ENCODE results near the gene ATG2B.

The ATG2B gene

DNA sequence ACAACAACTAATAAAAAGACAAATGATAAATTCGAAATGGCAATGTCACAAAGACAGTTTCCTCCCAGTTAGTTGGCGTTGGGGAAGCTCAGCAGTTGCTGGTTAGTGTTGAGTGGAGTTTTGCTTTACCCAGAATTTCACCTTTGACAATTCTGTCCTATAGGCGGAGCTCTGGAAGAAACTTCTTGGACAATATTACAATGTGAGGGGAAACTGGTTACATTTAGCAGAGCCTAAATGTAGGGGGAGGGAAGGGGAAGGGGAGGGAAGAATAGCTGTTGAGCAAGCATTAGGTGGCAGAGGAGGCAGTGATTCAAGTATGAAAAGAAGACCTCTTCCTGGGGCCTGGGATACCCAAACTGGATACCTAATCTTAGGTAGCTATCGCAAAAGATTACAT is 55.7 kb downstream of the ATG2B start:
- no peak for DNase-seq (ENCODE audit: low spot score)

DNA sequence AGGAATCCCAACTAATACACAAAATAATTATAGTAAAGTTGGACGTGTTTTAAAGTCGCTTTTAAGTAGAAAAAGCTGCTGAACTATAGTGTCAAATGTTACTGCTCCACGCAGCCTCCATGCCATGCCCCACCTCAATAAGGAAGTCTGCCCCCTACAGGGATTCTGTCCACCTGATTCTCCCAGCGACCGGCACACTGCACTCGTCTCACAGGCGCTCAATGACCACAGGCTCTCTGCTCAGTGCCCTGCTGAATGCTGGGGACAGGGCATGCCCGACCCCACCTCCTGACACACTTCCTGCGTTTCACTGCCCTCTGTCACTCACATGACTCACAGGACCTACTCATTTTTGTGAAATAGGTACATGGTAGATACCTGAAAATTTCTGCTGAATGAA is 58.2 kb downstream of the ATG2B start:
- DNase-seq (ENCODE audit: low spot score) = no peak

DNA sequence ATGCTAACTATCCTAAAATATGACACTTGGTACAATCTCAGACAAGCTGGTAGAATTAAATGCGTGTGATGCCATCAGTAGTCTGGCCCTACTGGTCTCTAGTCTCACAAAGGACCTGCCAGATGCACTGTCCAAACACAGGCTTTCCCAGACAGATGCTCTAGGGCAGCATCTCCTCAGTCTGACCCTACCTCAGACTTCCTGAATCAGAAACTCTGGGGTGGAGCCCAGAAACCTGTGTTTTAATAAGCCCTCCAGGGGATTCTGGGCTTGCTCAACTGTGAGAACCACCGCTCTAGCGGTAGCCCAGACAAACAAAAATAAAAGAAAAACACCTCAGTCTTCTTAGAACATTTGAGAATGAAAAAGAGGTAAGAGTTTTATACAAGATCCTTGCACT is 59.2 kb downstream of the ATG2B start:
- DNase-seq (ENCODE audit: low spot score) = no peak

DNA sequence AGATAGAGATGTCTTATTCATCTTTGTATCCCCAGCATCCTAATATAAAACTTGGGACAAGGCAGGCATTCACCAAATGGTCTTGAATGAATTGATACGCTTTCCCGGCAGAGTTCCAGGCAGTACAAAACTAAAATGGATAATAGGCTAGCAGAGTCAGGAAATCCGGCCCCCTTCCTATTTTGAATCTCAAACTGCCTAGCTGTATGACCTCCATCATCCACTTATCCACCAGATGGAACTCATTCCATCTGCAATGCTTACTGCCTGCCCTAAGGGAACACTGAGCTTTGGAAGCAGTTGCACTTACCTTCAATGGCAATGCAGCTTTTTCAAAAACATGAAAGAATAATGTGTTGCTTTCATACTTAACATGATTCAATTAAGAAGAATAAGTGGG is 63.7 kb downstream of the ATG2B start:
- no peak for DNase-seq (ENCODE audit: low spot score)

DNA sequence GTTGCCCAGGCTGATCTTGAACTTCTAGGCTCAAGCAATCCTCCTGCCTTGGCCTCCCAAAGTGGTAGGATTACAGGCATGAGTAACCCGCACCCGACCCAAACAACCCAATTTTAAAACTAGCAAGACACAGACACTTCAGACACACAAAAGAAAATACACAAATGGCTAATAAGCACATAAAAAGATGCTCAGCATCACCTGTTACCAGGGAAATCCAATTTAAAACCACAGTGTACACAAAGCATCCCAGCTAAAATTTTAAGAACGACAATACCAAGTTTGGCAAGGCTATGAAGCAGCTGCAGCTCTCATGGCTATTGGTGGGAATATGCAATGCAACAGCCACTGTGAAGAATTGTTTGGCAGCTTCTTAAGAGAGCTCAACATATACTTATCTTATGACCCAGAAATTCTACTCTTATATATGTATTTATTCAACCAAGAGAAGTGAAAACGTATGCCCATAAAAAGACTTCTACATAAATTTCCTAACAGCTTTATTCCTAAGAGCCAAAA is 65.1 kb downstream of the ATG2B start:
- no peak for DNase-seq (ENCODE audit: low spot score)

DNA sequence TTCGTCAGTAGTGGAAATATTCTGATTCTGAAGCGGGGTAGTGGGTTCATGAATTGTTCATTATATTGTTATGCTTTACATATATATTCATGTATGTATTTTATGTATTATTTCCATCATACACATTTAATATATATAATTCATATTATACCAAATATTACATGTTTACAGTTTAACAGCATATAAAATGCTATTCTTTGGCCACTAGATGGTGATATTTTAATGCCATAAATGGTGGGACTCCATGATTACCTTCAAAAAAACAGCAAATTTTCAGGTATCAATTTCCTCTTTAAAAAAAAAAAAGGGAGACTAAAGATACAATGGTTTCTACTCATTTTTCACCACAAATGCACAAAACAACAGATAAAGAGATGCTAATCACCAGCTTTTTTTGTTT is 66.1 kb downstream of the ATG2B start:
- DNase-seq (ENCODE audit: low spot score) = no peak

DNA sequence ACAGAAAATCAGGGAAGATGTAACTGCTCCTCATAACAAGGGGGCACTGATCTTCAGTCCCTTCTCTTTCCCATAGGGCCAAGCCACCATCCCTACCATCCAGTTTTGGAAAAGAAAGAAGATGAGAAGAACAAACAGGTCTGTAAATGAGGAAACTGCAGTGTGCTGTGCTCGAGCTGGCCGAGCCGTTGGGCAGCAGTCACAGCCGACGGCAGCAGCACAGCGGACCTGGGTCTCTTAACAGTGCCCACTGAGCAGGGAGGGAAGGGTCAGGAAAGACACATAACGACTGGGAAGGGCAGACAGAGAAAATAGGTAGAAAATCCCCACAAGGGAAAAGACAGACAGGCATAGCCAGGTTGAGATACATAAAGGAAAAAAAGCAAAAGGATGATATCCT is 68.9 kb downstream of the ATG2B start:
- no peak for DNase-seq (ENCODE audit: low spot score)

DNA sequence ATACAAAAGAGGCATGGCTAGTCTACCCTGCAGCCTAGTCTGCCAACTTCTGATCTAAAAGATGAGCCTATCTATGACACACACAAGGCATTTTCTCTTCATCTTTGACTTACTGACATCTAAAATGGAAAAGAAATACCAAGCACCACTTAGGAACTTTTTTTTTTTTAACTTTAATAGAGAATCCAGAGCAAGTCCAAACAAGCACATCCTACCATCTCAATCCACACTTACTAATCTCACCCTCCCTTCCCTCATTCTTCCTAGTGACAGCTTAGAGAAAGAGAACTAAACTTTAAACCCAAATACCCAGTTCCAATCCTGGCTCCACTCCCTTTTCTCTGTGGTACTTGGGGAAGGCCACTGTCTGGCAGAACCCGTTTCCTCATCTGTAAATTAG is 75.3 kb downstream of the ATG2B start:
- DNase-seq (ENCODE audit: low spot score) = no peak

DNA sequence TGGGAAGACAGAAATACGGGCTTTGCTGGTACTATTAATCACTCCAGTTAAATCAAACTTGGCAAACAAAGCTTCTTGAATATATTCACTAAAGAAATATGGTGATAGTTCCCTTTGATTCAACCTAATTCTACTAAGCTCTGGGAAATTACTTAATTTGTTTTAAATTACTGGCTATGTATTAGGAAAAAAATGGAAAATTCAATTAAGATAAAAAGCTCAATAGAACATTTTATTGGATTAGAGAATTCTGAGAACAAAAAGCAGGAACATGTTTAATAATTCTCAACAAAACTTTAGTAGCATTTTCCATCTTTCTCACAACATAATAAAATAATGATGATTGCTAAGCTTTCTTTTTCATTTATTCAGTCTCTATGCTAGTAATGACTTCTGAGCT is 76.9 kb downstream of the ATG2B start:
- no peak for DNase-seq (ENCODE audit: low spot score)

DNA sequence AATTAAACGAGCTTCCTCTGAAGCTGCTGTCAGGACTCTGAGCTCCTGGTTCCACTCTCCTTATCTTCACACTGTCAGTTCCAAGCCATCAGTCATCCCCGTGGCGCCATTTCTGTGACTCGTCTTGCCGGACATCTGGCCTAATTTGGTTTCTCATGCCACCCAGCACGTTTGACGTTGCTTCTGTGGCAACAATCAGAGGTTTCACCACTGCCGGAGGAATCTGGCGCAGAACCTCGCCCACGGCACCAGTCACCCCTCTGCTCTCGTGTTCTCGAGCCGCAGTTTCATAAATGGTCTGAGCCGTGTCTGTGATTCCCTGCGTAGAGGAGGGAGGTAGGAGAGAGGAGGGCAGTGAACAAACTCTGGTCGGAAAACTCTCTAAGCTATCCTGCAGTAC is 77.5 kb downstream of the ATG2B start:
- DNase-seq (ENCODE audit: low spot score) = peak; percentile 76

DNA sequence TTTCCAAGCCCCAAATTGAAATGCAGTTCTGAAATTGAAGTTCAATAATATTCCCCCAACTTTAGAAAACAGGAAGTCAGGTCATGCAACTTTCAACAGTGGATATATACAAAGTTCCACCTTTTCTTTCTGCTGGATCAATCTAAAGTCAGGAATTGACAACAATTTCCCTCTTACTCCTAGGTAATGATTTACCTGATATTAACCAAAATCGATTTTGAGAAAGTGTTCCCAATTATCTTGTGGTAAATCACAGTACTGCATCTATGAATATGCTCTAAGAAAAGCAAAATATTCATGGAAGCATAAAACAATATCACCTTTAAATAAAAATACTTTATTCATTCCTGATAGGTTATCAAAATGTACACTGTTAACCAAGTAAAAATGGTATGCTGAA is 78.7 kb downstream of the ATG2B start:
- no peak for DNase-seq (ENCODE audit: low spot score)

DNA sequence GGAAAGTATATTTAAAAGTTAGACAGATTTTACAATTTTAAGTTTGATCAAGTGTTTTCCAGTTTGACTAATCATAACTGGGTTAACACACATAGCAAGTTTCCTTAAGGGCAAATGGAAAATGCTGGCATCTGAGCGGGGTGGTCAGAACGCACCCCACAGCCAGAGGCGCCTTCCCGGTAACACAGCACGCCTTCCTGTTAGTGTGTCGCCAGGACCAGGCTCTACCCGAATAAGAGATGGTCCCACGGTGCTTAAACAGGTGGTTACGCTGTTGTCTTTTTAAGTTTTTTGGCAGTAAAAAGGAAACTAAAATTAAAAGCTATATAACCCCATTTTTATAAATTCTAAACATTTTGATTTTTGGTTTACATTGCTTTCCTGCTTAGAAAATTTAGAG is 79.1 kb downstream of the ATG2B start:
- no peak for DNase-seq (ENCODE audit: low spot score)

DNA sequence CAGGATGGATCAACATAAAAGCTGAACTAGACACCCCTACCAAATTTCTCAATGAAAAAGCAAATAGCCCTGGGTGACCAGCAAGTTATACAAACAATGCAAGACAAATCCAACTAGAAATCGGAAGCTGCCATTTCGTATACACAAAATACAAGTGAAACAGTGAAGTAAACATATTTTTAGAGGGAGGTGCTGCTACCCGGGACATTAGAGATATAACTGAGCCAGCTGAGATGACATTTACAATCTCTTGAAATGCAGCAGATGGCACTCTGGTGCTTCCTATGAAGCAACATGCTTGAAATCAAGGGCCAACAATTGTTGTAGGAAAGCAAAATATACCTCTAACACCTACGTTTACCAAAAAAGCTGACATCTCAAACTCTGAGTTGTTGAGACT is 81.7 kb downstream of the ATG2B start:
- DNase-seq (ENCODE audit: low spot score) = no peak

DNA sequence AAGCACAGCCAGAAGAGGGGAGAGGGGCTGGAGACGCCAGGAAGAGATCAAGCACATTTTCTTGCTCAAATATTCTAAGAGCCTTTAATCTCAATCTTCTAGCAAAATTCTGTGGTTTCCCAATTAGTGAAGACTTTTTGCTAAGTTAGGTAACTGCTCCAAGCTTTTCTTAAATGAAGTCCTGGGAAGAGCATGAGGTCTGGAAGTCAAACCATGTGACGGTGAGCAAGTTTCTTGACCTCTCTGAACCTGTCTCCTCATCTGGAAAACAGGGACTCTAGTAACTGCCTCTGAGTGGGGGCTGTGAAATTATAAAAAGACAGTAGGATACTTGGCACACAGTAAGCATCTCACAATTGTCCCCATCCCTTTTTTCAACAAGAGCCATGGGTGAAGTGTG is 83.0 kb downstream of the ATG2B start:
- DNase-seq (ENCODE audit: low spot score) = no peak

DNA sequence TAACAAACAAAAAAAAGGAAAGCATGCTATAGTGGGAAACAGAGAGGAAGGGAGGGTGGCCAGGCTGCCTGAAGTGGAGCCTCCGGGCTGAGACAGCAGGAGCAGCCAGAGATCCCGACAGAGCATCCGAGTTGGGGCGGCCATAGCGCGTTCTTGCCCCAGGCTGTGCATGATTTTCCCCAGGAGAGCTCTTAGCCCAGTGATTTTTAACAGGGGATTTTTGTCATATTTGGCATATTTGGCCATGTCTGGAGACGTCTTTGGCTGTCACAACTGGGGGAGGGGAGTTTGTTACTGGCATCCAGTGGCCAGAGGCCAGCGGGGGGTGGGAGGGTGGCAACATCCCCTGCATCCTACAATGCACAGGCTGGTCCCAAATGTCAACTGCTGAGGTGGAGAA is 83.6 kb downstream of the ATG2B start:
- no peak for DNase-seq (ENCODE audit: low spot score)

DNA sequence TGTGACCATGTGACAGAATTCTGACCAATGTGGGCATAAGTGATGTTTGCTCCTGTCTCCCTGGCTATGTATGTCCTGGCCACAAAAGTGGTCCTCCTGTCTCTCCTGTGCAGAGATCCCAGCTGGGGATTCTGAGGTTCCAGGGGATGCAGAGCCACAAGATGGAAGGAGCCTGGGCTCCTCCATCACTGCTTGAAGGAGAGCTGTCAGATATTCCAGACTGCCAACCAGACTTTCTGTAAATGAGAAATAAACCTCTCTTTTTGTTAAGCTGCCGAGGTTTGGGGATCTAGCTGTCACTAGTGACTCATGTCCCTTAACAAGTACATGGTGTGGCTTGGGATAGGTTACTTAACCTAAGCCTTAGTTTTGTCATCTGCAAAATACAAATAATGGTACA is 85.3 kb downstream of the ATG2B start:
- no peak for DNase-seq (ENCODE audit: low spot score)

DNA sequence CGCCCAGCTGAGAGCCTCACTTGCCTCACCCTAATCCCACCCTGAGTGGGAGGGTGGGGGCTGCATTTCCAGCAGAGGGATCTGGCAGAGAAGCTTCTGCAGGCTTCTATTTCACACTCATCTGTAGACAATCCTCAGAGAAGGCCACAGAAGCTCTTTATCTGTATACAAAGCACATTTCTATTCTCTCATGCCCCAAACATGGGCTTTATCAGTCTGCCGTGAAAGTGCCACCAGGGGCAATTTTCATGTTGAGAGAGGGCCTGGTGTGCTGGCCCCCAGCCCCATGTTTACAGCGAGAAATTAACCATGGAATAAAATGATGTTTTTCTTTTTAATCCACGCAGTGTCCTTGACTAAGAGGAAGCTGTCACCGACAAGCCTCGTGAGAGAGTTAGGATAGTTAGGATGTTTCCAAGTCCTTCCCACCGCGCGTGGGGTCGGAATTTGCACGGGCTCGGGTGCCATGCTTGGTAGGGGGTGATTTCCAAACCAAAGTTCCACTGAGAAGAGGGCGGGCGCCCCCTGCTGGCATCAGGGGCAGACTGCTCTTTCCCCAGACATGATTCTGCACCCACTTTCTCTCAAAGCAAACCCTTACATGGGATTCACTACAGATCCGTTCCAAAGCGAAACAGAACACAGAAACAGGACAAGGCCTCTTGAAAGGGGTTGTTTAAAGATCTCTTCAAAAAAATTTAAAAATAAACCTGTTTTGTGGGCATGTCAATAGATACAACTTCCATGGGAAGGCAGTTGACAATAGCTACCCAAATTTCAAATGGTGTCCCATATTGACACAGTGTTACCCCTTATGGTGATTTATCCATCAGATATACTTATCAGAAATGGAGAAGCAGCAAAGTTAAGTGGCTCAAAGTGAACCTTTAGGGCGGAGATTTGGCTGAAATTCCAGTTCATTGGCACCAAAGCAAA is 87.7 kb downstream of the ATG2B start:
- peak; percentile 84 for DNase-seq (ENCODE audit: low spot score)

DNA sequence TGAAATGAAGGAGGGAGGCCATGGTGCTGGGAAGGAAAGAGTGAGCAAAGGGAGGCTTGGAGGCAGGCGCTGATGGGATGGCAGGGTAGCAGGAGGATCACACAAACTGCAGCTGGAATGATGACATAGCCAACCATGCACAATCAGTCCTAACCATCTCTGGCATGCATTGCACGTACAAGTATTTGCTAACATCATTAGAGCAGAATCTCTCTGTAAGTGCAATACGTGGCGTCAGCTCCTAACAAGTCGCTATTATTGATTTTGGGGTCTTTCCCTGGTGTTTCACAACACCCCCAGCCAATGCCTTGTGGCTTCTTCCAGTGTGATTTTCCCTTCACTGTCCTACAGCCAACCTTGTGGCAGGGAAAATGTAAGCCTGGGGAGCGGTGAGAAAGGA is 88.6 kb downstream of the ATG2B start:
- DNase-seq (ENCODE audit: low spot score) = peak; percentile 81

DNA sequence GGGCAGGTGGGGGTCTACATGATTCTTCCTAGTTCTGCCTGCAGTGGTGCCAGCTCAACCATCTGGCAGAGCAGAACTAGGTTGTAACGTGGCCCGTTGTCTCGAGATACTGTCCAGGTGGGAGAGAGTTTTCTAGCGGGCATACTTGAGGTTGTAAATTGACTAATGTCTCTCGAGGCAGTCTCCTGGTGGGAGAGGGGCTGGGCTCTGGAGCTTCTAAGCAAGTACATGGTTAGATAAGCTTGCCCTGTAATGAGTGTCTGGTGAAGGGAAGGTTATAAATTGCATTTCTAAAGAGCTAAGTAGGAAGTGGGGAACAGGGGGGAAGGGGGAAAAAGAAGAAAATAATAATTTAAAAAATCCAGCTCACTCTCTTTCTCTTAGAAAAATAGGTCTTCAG is 89.0 kb downstream of the ATG2B start:
- no peak for DNase-seq (ENCODE audit: low spot score)

DNA sequence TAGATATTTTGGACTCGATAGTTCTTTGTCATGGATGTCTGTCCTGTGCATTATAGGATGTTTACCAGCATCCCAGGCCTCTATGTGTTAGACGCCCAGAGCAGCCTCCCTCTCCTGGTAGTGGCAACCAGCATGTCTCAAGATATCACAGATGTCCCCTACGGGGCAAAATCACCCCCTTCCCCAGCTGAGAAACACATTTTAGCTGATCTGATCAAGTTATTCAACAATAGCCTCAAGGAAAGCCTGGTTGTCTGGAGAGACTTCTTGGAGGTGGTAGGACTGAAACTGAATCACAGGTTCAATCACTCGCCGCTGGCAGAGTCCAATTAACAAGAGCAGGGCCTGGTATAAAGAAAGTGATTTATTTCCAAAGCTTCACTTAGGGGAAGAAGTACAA is 89.5 kb downstream of the ATG2B start:
- DNase-seq (ENCODE audit: low spot score) = no peak

DNA sequence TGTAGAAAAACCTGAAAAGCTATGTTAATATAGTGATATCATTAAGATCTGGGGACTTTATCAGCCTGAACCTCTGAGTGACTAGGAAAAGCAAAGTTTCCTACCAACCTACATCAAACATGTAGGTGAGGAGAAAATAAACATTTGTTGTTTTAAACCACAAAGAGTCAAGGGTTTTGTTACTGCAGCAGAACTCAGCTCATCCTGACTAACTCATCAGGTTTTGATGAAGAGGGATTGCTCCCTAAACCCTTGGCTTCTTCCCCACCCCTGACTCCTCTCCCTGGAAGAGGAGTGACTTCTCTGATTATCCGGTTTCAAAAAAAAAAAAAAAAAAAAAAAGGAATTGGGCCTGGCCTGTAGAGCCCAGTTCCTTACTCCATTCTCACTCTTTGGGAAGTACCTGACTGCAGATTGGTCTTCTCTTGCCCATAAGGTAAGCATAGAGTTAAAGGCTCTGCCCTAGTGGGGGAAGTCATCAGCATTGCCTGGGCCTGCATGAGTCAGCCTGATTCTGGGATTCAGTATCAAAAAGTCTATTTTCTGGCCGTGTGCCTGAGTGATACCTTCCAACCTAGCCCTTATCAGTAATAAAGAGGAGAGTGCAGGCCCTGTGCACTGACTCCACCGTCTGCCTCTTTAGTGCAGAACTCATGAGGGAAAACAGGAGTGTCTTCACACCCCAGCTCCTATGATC is 90.2 kb downstream of the ATG2B start:
- no peak for DNase-seq (ENCODE audit: low spot score)

DNA sequence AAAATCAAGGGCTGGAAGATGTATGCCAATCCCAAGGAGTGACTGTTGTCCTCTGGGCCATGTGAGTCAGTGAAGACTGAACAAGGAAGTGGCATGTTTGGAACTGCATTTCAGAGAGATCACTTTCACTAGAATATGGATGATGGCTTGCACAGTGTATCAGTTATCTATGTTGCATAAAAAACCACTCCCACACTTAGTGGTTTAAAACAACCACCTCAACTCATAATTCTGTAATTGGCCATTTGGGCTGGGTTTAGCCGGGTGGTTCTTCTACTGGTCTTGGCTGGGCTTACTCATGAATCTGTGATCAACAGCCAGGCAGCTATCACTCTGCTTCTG is 91.7 kb downstream of the ATG2B start:
- DNase-seq (ENCODE audit: low spot score) = no peak

DNA sequence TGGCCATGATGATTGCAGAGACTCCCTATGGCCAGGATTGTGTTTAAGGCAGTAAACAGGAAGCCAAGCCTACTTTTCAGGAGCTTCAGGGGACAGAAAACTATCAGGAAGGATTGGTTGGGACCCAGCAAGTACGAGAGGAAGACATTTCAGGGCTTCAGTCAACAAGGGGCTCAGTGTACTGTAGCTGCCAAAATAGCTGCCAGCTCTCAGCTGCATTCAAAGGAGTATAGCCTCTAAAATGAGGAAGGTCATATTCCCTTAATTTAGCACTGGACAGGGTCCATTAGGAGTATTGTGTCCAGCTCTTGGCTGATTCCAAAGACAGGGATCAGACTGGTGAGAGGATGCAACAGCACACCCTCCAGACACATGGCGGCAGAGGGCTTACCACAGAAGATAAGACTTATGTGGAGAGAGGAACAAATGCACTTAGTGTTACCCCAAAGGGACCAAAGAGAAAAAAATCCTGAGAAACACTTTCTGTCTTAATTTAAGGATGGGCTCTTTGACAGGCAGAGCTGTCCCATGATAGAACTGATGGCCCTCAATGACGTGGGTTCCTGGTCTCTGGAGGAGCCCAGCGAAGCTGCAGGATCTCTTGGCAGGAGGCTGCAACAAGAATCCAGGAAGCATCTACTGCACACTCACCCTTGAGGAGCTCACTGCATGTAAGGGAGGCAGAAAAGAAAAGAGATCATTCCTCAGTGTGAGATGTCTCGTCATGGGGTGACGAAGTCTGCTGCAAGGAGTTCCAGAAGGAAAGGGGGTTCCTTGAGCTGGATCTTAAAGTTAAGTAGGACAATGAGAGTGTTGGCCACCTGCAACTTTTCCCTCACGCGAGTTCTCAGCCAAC is 92.3 kb downstream of the ATG2B start:
- no peak for DNase-seq (ENCODE audit: low spot score)
